Ovary (tissue), 9 donors: ENCODE measurements around the gene GABRR2. TPM values are rescaled to one million over a fixed set of nuclear protein-coding genes. Genes with fewer than 3 reads are reported as not detected.
"Not testable (repeated sequence)": the region's sequence is repeated elsewhere in the genome, so short reads cannot be mapped to it uniquely, and the experiment has no call there.

Experiments used
- DNase-seq, 5 donors: peaks; one replicate each; pipeline ENCODE4 v3.0.0-alpha.2; 2019 to 2020
- H3K27ac ChIP-seq, 2 donors: fragments of 200-600 bp; one replicate each; pipeline versions ENCODE4 v1.5.1 to v1.8.0; 2019 to 2022
- H3K27me3 ChIP-seq: fragments of 200-600 bp; one replicate; pipeline ENCODE4 v1.8.0; 2022
- H3K36me3 ChIP-seq: fragments of 200-600 bp; sonication (generic); one replicate; pipeline ENCODE4 v1.5.1; 2019
- H3K4me1 ChIP-seq: one replicate; pipeline ENCODE4 v1.8.1; 2013; ENCODE audit warnings: mild to moderate bottlenecking, moderate library complexity; ENCODE audit not compliant: insufficient read depth
- H3K4me3 ChIP-seq: fragments of 200-600 bp; sonication (generic); one replicate; pipeline ENCODE4 v1.5.1; 2017
- H3K9me3 ChIP-seq, 2 donors: fragments of 200-600 bp in 1 of 2; sonication (generic) in 1 of 2; one replicate each; pipeline versions ENCODE4 v1.5.1 to v1.8.1; 2013 to 2019; ENCODE audit warnings: mild to moderate bottlenecking in 1 of 2, moderate library complexity in 1 of 2
- CTCF ChIP-seq, 3 donors: fragments of 450-650 bp in 2 of 3; fragments of 200-600 bp in 1 of 3; IDR thresholded peaks; one replicate each; pipeline versions ENCODE4 v1.5.1 to v1.8.0; 2016 to 2022; ENCODE audit warnings: antibody characterized with exemption in 3 of 3, mild to moderate bottlenecking in 1 of 3
- EP300 ChIP-seq: sonication (generic); formaldehyde crosslinking; IDR thresholded peaks from one replicate; pipeline ENCODE4 v1.6.1; 2017; ENCODE audit warnings: antibody characterized with exemption
- POLR2A ChIP-seq: fragments of 450-650 bp; IDR thresholded peaks from one replicate; pipeline ENCODE4 v1.6.1; 2017; ENCODE audit warnings: antibody characterized with exemption, mild to moderate bottlenecking, moderate library complexity
- WGBS, 3 donors: extraction: QIAGEN DNeasy Blood & Tissue Kit in 1 of 3; methylation state at CpG; one replicate each; pipeline versions ENCODE4 v1.1.5 to v1.1.7; 2013 to 2017; 5-methylcytosine and 5-hydroxymethylcytosine counted together
- intact Hi-C, 4 donors: fragments of 100-400 bp; cut with DNase I; formaldehyde crosslinking; loops; one replicate each; pipeline versions ENCODE4 v1.11.0 to v1.15.1; 2022 to 2023
- polyA plus RNA-seq, 2 donors: library from polyadenylated mRNA; stranded (reverse); fragments of 200-250 nt in 1 of 2; fragments of 350-450 nt in 1 of 2; fragmentation: Illumina TruSeq in 1 of 2; extraction: RNeasy Lipid Tissue Mini Kit (QIAGEN cat#74804) in 1 of 2; gene quantifications; one replicate each; pipeline ENCODE4 v1.2.3, GENCODE V29; 2013 to 2014
- total RNA-seq, 7 donors: library from RNA; depleted of rRNA in 2 of 7; stranded (reverse); fragments of >200 nt in 2 of 7; fragmentation: NEBNext Ultra II Directional in 3 of 7; extraction: Animal tissue kit (Norgen Biotek cat#: 25700) in 3 of 7; gene quantifications; one replicate each; pipeline versions ENCODE4 v1.1.0 to v1.2.4, GENCODE V29; 2016 to 2023
- donor health status: DM: no; HTN: no; CAD: no; lungs with moderate emphysema.
- donor health status: DM: no; HTN: no; CAD: no.
- donor health status: Bipolar disorder and iron deficiency.
- donor health status: DM: yes; HTN: yes; CAD: no.
- donor health status: DM: no; HTN: no; CAD: no.
- donor health status: DM: yes; HTN: yes; CAD: no.

GABRR2 gene
- total and polyA plus RNA-seq, 9 donors = 0.24 to 1.1 (median 0.52) TPM; not detected in 1

- H3K4me1 ChIP-seq = no peaks in the 10 kb centered on the region
- TF ChIP-seq EP300 (no peak), CTCF (IDR thresholded peaks at IDR 0.05) (no peak), POLR2A (no peak)
- H3K9me3 ChIP-seq = no peaks in the 10 kb centered on the region
- intact Hi-C loops = no loop called here
- no peaks in the 10 kb centered on the region for H3K36me3 ChIP-seq
- no peak for DNase-seq
- no peaks in the 10 kb centered on the region for H3K27me3 ChIP-seq
- H3K27ac ChIP-seq = no peak overlapping the region
- no peak overlapping the region for H3K4me3 ChIP-seq
These were observed 77.9 kb downstream of the GABRR2 start for GRCh38 chr6:89237158-89237557.

- DNase-seq, H3K36me3 ChIP-seq, intact Hi-C loops, H3K4me1 ChIP-seq, H3K27ac ChIP-seq, H3K27me3 ChIP-seq, H3K9me3 ChIP-seq, H3K4me3 ChIP-seq: not testable (repeated sequence)
- 89 to 93% (median 92%) methylated on average over 14 to 15 of the region's 15 CpGs for WGBS, 3 donors
These were observed 81.5 kb downstream of the GABRR2 start for GRCh38 chr6:89233605-89234004.

- no peaks in the 10 kb centered on the region for H3K27me3 ChIP-seq
- H3K4me3 ChIP-seq = no peak overlapping the region
- H3K9me3 ChIP-seq = no peaks in the 10 kb centered on the region
- TF ChIP-seq CTCF (IDR thresholded peaks at IDR 0.05) (no peak), POLR2A (no peak), EP300 (no peak)
- no peak for DNase-seq
- WGBS, 3 donors = 64 to 68% (median 66%) methylated on average over 4 of the region's 4 CpGs
- intact Hi-C loops = no loop called here
- no peaks in the 10 kb centered on the region for H3K4me1 ChIP-seq
- no peak overlapping the region for H3K27ac ChIP-seq
- H3K36me3 ChIP-seq = no peaks in the 10 kb centered on the region
These were observed 92.4 kb downstream of the GABRR2 start for GRCh38 chr6:89222712-89223039.

DNA sequence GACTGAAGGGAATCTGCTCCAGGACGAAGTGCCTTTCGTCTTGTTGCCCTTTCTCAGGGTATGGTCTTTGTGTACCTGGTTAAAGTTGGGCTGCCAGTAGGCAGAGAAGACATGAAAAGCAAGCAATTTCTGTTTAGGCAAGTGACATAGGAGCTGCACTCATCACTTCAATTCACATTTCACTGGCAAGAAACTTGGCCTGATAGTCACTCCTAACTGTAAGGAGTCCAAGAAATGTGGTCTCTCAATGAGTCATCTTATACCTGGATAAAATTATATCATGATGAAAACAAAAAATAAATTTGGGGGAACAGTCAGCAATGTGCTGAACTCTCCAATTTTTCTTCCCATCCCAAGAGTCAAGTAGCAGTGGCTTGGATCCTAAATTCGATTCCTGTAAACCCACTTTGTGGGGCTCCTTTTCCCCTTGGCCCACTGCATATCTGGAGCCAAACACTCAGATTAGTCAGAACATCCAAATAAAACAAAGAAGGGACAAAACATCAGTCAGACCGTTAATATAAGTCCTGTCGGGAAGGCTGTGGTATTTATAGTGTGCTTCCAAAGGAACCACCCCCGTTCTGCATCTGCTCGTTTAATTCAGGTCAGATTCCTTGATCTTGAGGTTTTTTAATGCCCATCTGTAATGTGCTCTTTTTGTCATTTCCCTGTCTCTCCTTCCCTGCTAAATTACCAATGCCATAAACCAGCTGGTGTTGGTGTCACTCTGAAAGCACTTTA lies 93.0 kb downstream of the GABRR2 start:
- H3K4me1 ChIP-seq = no peaks in the 10 kb centered on the region
- WGBS, 3 donors = 22 to 26% (median 24%) methylated on average over 7 of the region's 7 CpGs
- no peak overlapping the region for H3K27ac ChIP-seq
- DNase-seq = no peak
- TF ChIP-seq EP300 (no peak), POLR2A (no peak), CTCF (IDR thresholded peaks at IDR 0.05) (no peak)
- H3K27me3 ChIP-seq = no peaks in the 10 kb centered on the region
- intact Hi-C loops = no loop called here
- no peak overlapping the region for H3K4me3 ChIP-seq
- H3K36me3 ChIP-seq = no peaks in the 10 kb centered on the region
- no peaks in the 10 kb centered on the region for H3K9me3 ChIP-seq

GRCh38 chr6:89221129-89221528 lies 94.0 kb downstream of the GABRR2 start:
- Histone ChIP-seq H3K4me1 (no peaks in the 10 kb centered on the region), H3K27me3 (no peaks in the 10 kb centered on the region), H3K27ac (no peak overlapping the region), H3K36me3 (no peaks in the 10 kb centered on the region), H3K4me3 (no peak overlapping the region), H3K9me3 (no peaks in the 10 kb centered on the region)
- DNase-seq = no peak
- intact Hi-C loops = no loop called here
- WGBS, 3 donors = 77 to 92% (median 88%) methylated on average over 3 of the region's 3 CpGs
- TF ChIP-seq POLR2A (no peak), CTCF (IDR thresholded peaks at IDR 0.05) (no peak)
